HuH-7.5 (cell line): Measurements from ENCODE around the gene CLEC2B.

Experiments
- DNase-seq: peaks from one replicate; pipeline ENCODE4 v3.0.0; 2011; ENCODE audit warnings: low spot score

CLEC2B gene

DNA sequence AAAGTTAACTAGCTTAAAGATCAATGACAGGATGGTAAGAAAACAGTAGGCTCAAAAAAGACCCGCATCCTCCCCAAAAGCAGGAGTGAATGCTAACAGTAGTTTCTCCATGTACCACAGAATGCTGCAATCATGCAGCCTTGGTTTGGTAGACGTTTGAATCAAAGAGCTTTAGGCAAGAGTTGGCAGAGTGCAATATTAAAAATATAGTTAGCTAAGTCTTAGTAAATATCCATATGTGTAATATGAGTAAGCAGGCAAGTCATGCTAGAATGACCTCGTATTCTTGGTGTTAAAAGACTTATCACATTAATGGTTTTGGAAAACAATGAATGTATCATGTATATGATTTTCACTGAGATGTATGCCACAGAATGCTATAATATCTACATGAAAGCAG is 60.6 kb downstream of the CLEC2B start:
- DNase-seq: no peak

DNA sequence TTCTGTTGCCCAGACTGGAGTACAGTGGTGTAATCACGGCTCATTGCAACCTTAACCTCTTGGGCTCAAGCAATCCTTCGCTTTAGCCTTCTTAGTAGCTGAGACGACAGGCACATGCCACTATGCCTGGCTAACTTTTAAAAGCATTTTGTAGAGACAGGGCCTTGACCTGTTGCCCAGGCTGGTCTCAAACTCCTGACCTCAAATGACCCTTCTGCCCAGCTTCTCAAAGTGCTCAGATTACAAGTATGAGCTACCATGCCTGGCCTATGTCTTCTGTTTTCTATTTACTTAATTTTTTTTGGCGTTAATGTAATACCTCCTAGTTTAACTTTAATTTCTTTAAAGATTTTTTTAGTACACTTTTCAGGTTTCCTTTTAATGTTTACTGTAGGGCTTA is 62.4 kb downstream of the CLEC2B start:
- DNase-seq: no peak

GRCh38 chr12:9805883-9806282 is 63.3 kb downstream of the CLEC2B start:
- DNase-seq: no peak
